HG03097 (cell line): ENCODE measurements around the gene NFE2L1.
A peak's percentile ranks its signal among the peaks of the same experiment; 100 is the strongest.
"Not testable (repeated sequence)": the region's sequence is repeated elsewhere in the genome, so short reads cannot be mapped to it uniquely, and the experiment has no call there.

Experiments used
- ATAC-seq: cut with Tn5 transposase; IDR thresholded peaks from one replicate; pipeline ENCODE4 v1.9.1; 2021; ENCODE audit not compliant: unreplicated experiment, low FRiP score

NFE2L1 gene

GRCh38 chr17:48066656-48067055, 18.5 kb downstream of the NFE2L1 start:
- no peak for ATAC-seq

- ATAC-seq: no peak
These were observed 19.1 kb downstream of the NFE2L1 start for GRCh38 chr17:48067245-48067644.

GRCh38 chr17:48067808-48068207, 19.6 kb downstream of the NFE2L1 start:
- not testable (repeated sequence) for ATAC-seq

GRCh38 chr17:48068491-48068961, 20.4 kb downstream of the NFE2L1 start:
- no peak for ATAC-seq

- ATAC-seq: no peak
These were observed 22.0 kb downstream of the NFE2L1 start for GRCh38 chr17:48070195-48070594.

GRCh38 chr17:48071654-48072053, 23.5 kb downstream of the NFE2L1 start:
- ATAC-seq: no peak

GRCh38 chr17:48072811-48073210, 24.7 kb downstream of the NFE2L1 start:
- not testable (repeated sequence) for ATAC-seq

GRCh38 chr17:48073566-48074094, 25.5 kb downstream of the NFE2L1 start:
- ATAC-seq: not testable (repeated sequence)

GRCh38 chr17:48074322-48075081, 26.3 kb downstream of the NFE2L1 start:
- ATAC-seq: no peak

GRCh38 chr17:48077152-48077551, 29.0 kb downstream of the NFE2L1 start:
- ATAC-seq: not testable (repeated sequence)

- ATAC-seq: no peak
These were observed 33.7 kb downstream of the NFE2L1 start for GRCh38 chr17:48081858-48082257.

- no peak for ATAC-seq
These were observed 36.8 kb downstream of the NFE2L1 start for GRCh38 chr17:48084932-48085331.

- ATAC-seq: no peak
These were observed 45.3 kb downstream of the NFE2L1 start for GRCh38 chr17:48093341-48094045.

GRCh38 chr17:48095611-48096010, 47.5 kb downstream of the NFE2L1 start:
- no peak for ATAC-seq

- no peak for ATAC-seq
These were observed 52.0 kb downstream of the NFE2L1 start for GRCh38 chr17:48100160-48100559.

- ATAC-seq: no peak
These were observed 52.4 kb downstream of the NFE2L1 start for GRCh38 chr17:48100591-48101011.

- peak; percentile 88 for ATAC-seq
These were observed 53.0 kb downstream of the NFE2L1 start, which contains the start of gene CBX1 for GRCh38 chr17:48101012-48101720. Gene CBX1 (minus strand): TSS chr17:48101478. CDS start chr17:48077004, 24,474 bp downstream.

GRCh38 chr17:48102043-48102750, 54.0 kb downstream of the NFE2L1 start:
- no peak for ATAC-seq

GRCh38 chr17:48102798-48103715, 54.9 kb downstream of the NFE2L1 start:
- ATAC-seq: no peak
